ENCODE results near the gene FTSJ3. TPM values are rescaled to one million over a fixed set of nuclear protein-coding genes. Genes with fewer than 3 reads are reported as not detected.

The FTSJ3 gene
- total and polyA plus RNA-seq, 2 experiments from 2014 or later, result 29.2 to 61.5 TPM

DNA sequence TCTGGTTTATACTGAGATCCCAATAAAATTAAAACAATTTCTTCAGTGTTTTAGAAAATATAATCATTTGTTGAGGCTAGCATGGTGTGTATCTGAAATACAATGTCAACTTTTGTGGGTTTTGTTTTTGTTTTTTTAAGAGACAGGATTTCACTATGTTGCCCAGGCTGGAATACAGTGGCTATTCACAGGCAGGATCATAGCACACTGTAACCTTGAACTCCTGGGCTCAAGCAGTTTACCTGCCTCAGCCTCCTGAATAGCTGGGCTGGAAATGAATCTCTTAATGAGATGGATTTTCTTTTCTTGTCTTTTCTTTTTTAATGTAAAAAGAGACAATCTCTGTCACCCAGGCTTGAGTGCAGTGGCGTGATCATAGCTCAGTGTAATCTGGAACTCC, 41.3 kb downstream of the FTSJ3 start (continued):
- no peak for TF ChIP-seq JUNB (IDR thresholded peaks at IDR 0.05; ENCODE audit: unreplicated experiment)
- no peak for TF ChIP-seq ZNF331 (CRISPR knock-in tag; IDR thresholded peaks at IDR 0.05; ENCODE audit: low read depth)
- no peak for TF ChIP-seq EZH2 (IDR thresholded peaks at IDR 0.05; ENCODE audit: low read depth, unreplicated experiment)
- no peak for TF ChIP-seq CREB1 (CRISPR knock-in tag; IDR thresholded peaks at IDR 0.05; ENCODE audit: low read depth)

DNA sequence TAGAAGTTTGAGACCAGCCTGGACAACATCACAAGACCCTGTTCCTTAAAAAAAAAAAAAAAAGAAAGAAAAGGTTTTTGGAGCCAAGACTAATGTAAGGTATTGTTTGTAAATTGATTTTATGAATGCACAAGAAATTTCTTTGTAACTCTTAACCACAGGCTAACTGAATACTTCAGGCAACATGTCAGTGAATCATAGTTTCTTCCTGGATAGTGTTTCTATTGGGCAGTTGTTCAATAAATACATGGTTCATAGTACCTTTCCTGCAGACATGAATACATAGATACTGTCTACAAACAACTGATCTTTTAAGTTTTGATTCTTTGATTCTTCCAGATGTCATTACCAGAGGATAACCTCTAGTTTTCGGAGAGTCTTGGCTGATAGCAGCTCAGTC, 41.9 kb downstream of the FTSJ3 start:
- no peak for ATAC-seq

DNA sequence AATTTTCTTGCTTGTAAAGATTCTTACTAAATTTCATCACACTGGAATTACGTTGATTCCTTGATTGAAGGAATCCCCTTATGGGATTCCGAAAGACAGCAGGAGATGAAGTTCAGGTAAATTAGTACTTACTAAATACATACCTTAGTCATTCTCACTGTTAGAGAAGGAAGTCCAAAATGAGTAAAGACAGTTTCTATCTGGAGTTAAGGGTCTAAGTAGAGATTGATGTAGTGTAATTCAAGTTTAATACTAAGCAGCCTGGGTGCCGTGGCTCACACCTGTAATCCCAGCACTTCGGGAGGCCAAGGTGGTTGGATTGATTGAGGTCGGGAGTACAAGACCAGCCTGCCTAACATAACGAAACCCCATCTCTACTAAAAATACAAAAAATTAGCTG, 43.9 kb downstream of the FTSJ3 start:
- peaks cover 79% of the 10 kb centered on the region for H4K20me1 ChIP-seq (replicated peaks; ENCODE audit: insufficient read depth)
- Mint-ChIP-seq H3K4me3 (no peak overlapping the region), H3K27ac (no peak overlapping the region), H3K36me3 (ENCODE audit: low read depth) (peaks cover 52% of the 10 kb centered on the region), H3K9me3 (no peaks in the 10 kb centered on the region; the same call in 2 of the 3 replicates), H3K4me1 (peaks cover 8% of the 10 kb centered on the region; the same call in 2 of the 3 replicates), H3K27me3 (ENCODE audit: insufficient read depth, low read depth, poor library complexity) (no peaks in the 10 kb centered on the region)
- 0 out of 2 replicates have a peak, but pooled peaks cover 6% of the 10 kb centered on the region for H3F3A ChIP-seq (replicated peaks; ENCODE audit: low read depth)
- H3K4me1 ChIP-seq (ENCODE audit: insufficient read depth), result no peaks in the 10 kb centered on the region
- H3K79me2 ChIP-seq (replicated peaks; ENCODE audit: insufficient read depth), result peaks cover 100% of the 10 kb centered on the region
- TF ChIP-seq STAT1 (IDR thresholded peaks at IDR 0.05; ENCODE audit: unreplicated experiment) (no peak), JUNB (IDR thresholded peaks at IDR 0.05; ENCODE audit: unreplicated experiment) (no peak), CREB1 (CRISPR knock-in tag; IDR thresholded peaks at IDR 0.05; ENCODE audit: low read depth) (no peak), ZNF331 (CRISPR knock-in tag; IDR thresholded peaks at IDR 0.05; ENCODE audit: low read depth) (no peak), NANOG (IDR thresholded peaks at IDR 0.05; ENCODE audit: borderline replicate concordance) (no peak)
- TF ChIP-seq, protein P1, sequence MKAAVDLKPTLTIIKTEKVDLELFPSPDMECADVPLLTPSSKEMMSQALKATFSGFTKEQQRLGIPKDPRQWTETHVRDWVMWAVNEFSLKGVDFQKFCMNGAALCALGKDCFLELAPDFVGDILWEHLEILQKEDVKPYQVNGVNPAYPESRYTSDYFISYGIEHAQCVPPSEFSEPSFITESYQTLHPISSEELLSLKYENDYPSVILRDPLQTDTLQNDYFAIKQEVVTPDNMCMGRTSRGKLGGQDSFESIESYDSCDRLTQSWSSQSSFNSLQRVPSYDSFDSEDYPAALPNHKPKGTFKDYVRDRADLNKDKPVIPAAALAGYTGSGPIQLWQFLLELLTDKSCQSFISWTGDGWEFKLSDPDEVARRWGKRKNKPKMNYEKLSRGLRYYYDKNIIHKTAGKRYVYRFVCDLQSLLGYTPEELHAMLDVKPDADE (IDR thresholded peaks at IDR 0.05), result no peak
- TF ChIP-seq, protein P2, sequence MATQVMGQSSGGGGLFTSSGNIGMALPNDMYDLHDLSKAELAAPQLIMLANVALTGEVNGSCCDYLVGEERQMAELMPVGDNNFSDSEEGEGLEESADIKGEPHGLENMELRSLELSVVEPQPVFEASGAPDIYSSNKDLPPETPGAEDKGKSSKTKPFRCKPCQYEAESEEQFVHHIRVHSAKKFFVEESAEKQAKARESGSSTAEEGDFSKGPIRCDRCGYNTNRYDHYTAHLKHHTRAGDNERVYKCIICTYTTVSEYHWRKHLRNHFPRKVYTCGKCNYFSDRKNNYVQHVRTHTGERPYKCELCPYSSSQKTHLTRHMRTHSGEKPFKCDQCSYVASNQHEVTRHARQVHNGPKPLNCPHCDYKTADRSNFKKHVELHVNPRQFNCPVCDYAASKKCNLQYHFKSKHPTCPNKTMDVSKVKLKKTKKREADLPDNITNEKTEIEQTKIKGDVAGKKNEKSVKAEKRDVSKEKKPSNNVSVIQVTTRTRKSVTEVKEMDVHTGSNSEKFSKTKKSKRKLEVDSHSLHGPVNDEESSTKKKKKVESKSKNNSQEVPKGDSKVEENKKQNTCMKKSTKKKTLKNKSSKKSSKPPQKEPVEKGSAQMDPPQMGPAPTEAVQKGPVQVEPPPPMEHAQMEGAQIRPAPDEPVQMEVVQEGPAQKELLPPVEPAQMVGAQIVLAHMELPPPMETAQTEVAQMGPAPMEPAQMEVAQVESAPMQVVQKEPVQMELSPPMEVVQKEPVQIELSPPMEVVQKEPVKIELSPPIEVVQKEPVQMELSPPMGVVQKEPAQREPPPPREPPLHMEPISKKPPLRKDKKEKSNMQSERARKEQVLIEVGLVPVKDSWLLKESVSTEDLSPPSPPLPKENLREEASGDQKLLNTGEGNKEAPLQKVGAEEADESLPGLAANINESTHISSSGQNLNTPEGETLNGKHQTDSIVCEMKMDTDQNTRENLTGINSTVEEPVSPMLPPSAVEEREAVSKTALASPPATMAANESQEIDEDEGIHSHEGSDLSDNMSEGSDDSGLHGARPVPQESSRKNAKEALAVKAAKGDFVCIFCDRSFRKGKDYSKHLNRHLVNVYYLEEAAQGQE (IDR thresholded peaks at IDR 0.05; ENCODE audit: unreplicated experiment), result no peak
- H3K36me3 ChIP-seq (ENCODE audit: insufficient read depth), result peaks cover 24% of the 10 kb centered on the region
- no peaks in the 10 kb centered on the region for H3K9me2 ChIP-seq (ENCODE audit: insufficient read depth)
- H2AFZ ChIP-seq, result no peak overlapping the region
- no peaks in the 10 kb centered on the region for H3K27me3 ChIP-seq (ENCODE audit: insufficient read depth)
- no peak for ATAC-seq
- no peak for DNase-seq (ENCODE audit: low spot score)
- H3K4me3 ChIP-seq, result no peak overlapping the region
- no peak overlapping the region for H3K27ac ChIP-seq (ENCODE audit: low read depth)
- no peak overlapping the region for H3K4me2 ChIP-seq

More for the DNA sequence above, 41.9 kb downstream of the FTSJ3 start:
- TF ChIP-seq, protein P3, sequence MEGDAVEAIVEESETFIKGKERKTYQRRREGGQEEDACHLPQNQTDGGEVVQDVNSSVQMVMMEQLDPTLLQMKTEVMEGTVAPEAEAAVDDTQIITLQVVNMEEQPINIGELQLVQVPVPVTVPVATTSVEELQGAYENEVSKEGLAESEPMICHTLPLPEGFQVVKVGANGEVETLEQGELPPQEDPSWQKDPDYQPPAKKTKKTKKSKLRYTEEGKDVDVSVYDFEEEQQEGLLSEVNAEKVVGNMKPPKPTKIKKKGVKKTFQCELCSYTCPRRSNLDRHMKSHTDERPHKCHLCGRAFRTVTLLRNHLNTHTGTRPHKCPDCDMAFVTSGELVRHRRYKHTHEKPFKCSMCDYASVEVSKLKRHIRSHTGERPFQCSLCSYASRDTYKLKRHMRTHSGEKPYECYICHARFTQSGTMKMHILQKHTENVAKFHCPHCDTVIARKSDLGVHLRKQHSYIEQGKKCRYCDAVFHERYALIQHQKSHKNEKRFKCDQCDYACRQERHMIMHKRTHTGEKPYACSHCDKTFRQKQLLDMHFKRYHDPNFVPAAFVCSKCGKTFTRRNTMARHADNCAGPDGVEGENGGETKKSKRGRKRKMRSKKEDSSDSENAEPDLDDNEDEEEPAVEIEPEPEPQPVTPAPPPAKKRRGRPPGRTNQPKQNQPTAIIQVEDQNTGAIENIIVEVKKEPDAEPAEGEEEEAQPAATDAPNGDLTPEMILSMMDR (conservative IDR thresholded peaks at IDR 0.05; ENCODE audit: low read depth in 2 of 2), result no peak
- TF ChIP-seq ZNF114 (CRISPR knock-in tag; IDR thresholded peaks at IDR 0.05) (no peak), POLR2AphosphoS5 (IDR thresholded peaks at IDR 0.05; ENCODE audit: low read depth) (no peak)
- Histone ChIP-seq H4K20me1 (replicated peaks; ENCODE audit: insufficient read depth) (peaks cover 69% of the 10 kb centered on the region), H3K27me3 (ENCODE audit: insufficient read depth) (no peaks in the 10 kb centered on the region), H3K27ac (ENCODE audit: low read depth) (no peak overlapping the region), H3K4me1 (ENCODE audit: insufficient read depth) (no peaks in the 10 kb centered on the region), H3K4me3 (no peak overlapping the region), H2AFZ (no peak overlapping the region), H3K36me3 (ENCODE audit: insufficient read depth) (peaks cover 37% of the 10 kb centered on the region), H3K4me2 (no peak overlapping the region), H3K79me2 (replicated peaks; ENCODE audit: insufficient read depth) (peaks cover 100% of the 10 kb centered on the region), H3K9me2 (ENCODE audit: insufficient read depth) (no peaks in the 10 kb centered on the region), H3F3A (replicated peaks; ENCODE audit: low read depth) (0 out of 2 replicates have a peak, but pooled peaks cover 6% of the 10 kb centered on the region)
- H3K27ac Mint-ChIP-seq, result no peak overlapping the region
- H3K27me3 Mint-ChIP-seq (ENCODE audit: insufficient read depth, low read depth, poor library complexity), result no peaks in the 10 kb centered on the region
- peaks cover 3% of the 10 kb centered on the region; the same call in 1 of the 3 replicates for H3K4me1 Mint-ChIP-seq
- H3K36me3 Mint-ChIP-seq (ENCODE audit: low read depth), result peaks cover 50% of the 10 kb centered on the region
- DNase-seq (ENCODE audit: low spot score), result no peak
- H3K9me3 Mint-ChIP-seq, result no peaks in the 10 kb centered on the region; the same call in 2 of the 3 replicates
- H3K4me3 Mint-ChIP-seq, result no peak overlapping the region
